HG03571 (cell line): Measurements from ENCODE around the gene CCDC178.

Experiments used
- ATAC-seq: cut with Tn5 transposase; IDR thresholded peaks from one replicate; pipeline ENCODE4 v1.9.1; 2021; ENCODE audit not compliant: unreplicated experiment

Gene CCDC178

GRCh38 chr18:32920796-32921787 is 519.4 kb downstream of the CCDC178 start:
- ATAC-seq, result no peak

GRCh38 chr18:32919799-32920198 is 520.7 kb downstream of the CCDC178 start:
- ATAC-seq, result peak; percentile 89

- no peak for ATAC-seq
These were observed 521.8 kb downstream of the CCDC178 start for GRCh38 chr18:32918692-32919250.

GRCh38 chr18:32915516-32915915 is 525.0 kb downstream of the CCDC178 start:
- ATAC-seq, result no peak

- no peak for ATAC-seq
These were observed 528.7 kb downstream of the CCDC178 start for GRCh38 chr18:32911660-32912284.

- ATAC-seq, result no peak
These were observed 529.7 kb downstream of the CCDC178 start for GRCh38 chr18:32910694-32911296.

GRCh38 chr18:32909798-32910561 is 530.5 kb downstream of the CCDC178 start:
- ATAC-seq, result no peak

GRCh38 chr18:32908424-32908805 is 532.1 kb downstream of the CCDC178 start:
- no peak for ATAC-seq

- ATAC-seq, result no peak
These were observed 532.7 kb downstream of the CCDC178 start for GRCh38 chr18:32907648-32908423.

GRCh38 chr18:32907311-32907585 is 533.3 kb downstream of the CCDC178 start:
- ATAC-seq, result no peak

GRCh38 chr18:32906506-32907310 is 533.8 kb downstream of the CCDC178 start:
- ATAC-seq, result no peak

GRCh38 chr18:32905651-32906050 is 534.9 kb downstream of the CCDC178 start:
- ATAC-seq, result no peak

GRCh38 chr18:32902568-32903330 is 537.8 kb downstream of the CCDC178 start:
- ATAC-seq, result no peak

GRCh38 chr18:32899819-32900218 is 540.7 kb downstream of the CCDC178 start:
- no peak for ATAC-seq

- ATAC-seq, result no peak
These were observed 543.6 kb downstream of the CCDC178 start for GRCh38 chr18:32896776-32897547.

GRCh38 chr18:32893915-32894314 is 546.6 kb downstream of the CCDC178 start:
- no peak for ATAC-seq

GRCh38 chr18:32891797-32892196 is 548.7 kb downstream of the CCDC178 start:
- no peak for ATAC-seq

- no peak for ATAC-seq
These were observed 549.4 kb downstream of the CCDC178 start for GRCh38 chr18:32891130-32891529.
